Measurements from ENCODE around the gene SUGCT. TPM values are rescaled to one million over a fixed set of nuclear protein-coding genes. Genes with fewer than 3 reads are reported as not detected.

Gene SUGCT
- total and polyA plus RNA-seq, 10 donors, result 1.4 to 13.6 (median 2.5) TPM

DNA sequence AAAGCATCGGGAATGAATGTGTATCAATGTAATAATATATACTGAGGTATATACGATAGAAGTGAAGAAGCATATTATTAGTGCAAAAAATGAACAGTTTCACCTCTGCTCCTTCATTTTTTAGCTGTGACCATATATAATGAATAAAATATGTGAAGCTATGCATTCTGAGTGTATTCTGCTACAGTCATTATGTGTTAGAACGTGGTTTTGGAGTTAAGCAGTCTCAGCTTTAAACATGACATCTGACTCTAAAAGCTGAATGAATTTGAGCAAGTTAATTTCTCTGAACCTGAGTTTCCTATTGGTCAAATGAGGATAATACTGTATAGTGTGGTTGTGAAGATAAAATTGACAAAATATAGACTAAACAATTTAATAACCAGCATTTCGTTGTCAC is 358.1 kb downstream of the SUGCT start:
- no peaks in the 10 kb centered on the region for H3K4me1 ChIP-seq
- WGBS, 5 donors, result 82 to 95% (median 86%) methylated on average over 4 of the region's 4 CpGs
- intact Hi-C loops (cut with DNase I; ENCODE audit: low total_unique reads), result no loop called here
- no peaks in the 10 kb centered on the region for H3K27me3 ChIP-seq (replicated peaks in 1 of 7)
- no peak overlapping the region for H3K4me3 ChIP-seq
- peaks cover 0 to 14% (median 2%) of the 10 kb centered on the region in 8 donors for H3K9me3 ChIP-seq
- no peak overlapping the region for H3K27ac ChIP-seq
- no peak for DNase-seq
- H3K36me3 ChIP-seq, result no peaks in the 10 kb centered on the region
- TF ChIP-seq POLR2A (IDR thresholded peaks at IDR 0.05) (no peak), POLR2AphosphoS5 (IDR thresholded peaks at IDR 0.05) (no peak)

DNA sequence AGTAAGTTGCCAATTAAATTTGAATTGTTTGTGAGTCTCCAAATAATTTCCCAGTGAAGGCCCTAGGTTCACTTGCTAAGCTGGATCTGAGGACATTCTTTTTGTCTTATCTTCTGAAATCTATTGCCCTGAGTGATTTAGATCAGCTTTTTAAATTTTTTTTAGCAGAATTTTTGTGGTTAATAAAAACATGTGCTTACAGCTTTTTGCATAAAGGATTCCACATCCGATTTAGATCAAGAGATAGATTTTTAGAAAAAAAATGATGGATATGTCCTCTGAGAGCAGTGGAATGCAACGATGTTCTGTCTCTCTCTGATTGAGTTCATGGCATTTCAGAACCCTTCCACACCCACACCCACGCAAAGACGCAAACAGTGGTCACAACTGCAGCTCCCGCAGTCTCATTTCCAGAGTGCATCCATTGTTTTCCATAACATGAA is 358.8 kb downstream of the SUGCT start:
- intact Hi-C loops (cut with DNase I; ENCODE audit: low total_unique reads), result no loop called here
- Histone ChIP-seq H3K27me3 (replicated peaks in 1 of 7) (no peaks in the 10 kb centered on the region), H3K27ac (no peak overlapping the region), H3K4me1 (no peaks in the 10 kb centered on the region), H3K4me3 (no peak overlapping the region), H3K9me3 (peaks cover 0 to 10% (median 2%) of the 10 kb centered on the region in 8 donors), H3K36me3 (no peaks in the 10 kb centered on the region)
- 69 to 82% (median 75%) methylated on average over 5 of the region's 5 CpGs for WGBS, 5 donors
- no peak for DNase-seq
- TF ChIP-seq POLR2AphosphoS5 (IDR thresholded peaks at IDR 0.05) (no peak), POLR2A (IDR thresholded peaks at IDR 0.05) (no peak)
- TF ChIP-seq, protein P1, sequence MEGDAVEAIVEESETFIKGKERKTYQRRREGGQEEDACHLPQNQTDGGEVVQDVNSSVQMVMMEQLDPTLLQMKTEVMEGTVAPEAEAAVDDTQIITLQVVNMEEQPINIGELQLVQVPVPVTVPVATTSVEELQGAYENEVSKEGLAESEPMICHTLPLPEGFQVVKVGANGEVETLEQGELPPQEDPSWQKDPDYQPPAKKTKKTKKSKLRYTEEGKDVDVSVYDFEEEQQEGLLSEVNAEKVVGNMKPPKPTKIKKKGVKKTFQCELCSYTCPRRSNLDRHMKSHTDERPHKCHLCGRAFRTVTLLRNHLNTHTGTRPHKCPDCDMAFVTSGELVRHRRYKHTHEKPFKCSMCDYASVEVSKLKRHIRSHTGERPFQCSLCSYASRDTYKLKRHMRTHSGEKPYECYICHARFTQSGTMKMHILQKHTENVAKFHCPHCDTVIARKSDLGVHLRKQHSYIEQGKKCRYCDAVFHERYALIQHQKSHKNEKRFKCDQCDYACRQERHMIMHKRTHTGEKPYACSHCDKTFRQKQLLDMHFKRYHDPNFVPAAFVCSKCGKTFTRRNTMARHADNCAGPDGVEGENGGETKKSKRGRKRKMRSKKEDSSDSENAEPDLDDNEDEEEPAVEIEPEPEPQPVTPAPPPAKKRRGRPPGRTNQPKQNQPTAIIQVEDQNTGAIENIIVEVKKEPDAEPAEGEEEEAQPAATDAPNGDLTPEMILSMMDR (IDR thresholded peaks at IDR 0.05 in 8 of 11, conservative IDR thresholded peaks at IDR 0.05 in 3 of 11), result no peak

DNA sequence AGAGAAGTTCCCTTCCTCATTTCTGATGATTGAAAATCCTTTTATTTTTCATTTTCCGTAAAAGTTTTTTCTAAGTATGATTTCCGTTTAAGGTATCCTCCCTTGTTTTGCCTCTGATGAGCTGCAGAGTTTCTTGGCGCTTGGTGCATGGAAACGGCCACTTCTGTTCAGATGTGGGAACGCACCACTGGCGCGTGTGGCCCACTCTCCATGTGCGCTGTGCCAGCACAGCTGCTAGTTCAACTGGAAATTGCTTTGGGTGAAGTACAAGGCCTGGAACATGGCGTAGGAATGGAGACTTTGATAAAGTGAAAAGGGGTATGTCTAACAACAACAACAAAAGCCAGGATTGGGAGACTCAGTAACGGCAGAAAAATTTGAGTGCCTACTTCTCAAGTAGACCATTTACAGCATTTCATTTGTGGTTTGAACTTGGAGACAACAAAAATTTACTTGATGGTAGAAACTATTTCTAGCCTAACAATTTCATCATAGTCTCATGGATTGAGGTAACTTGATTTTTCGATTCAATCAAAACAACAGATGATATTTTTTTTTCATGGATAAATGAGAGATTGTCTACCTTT is 364.2 kb downstream of the SUGCT start:
- intact Hi-C loops (cut with DNase I; ENCODE audit: low total_unique reads), result no loop called here
- Histone ChIP-seq H3K9me3 (no peaks in the 10 kb centered on the region), H3K27ac (no peak overlapping the region), H3K36me3 (no peaks in the 10 kb centered on the region), H3K4me1 (no peaks in the 10 kb centered on the region), H3K27me3 (replicated peaks in 1 of 7) (no peaks in the 10 kb centered on the region), H3K4me3 (no peak overlapping the region)
- TF ChIP-seq, protein P1 (IDR thresholded peaks at IDR 0.05 in 8 of 11, conservative IDR thresholded peaks at IDR 0.05 in 3 of 11), result no peak
- no peak for TF ChIP-seq POLR2AphosphoS5 (IDR thresholded peaks at IDR 0.05)
- no peak for TF ChIP-seq POLR2A (IDR thresholded peaks at IDR 0.05)
- DNase-seq, result no peak
- WGBS, 5 donors, result 92 to 95% (median 93%) methylated on average over 11 of the region's 11 CpGs

DNA sequence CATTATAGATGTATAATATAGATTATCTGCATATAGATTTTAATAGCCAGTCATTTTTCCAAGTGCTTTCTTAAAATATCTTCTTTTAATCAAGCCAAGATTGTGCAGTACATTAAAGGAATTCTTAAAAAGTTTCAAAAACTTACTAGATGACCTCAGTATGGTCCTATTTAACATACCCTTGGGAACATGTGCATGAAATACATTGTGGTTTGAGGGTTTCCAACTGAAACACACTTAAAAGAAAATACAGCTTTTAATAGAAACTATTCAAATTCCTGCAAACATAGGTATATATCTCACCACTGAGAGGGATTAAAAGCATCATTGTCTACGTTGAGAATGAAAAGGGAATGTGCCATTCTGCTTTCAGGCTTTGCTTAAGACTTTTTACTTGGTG is 364.9 kb downstream of the SUGCT start:
- intact Hi-C loops (cut with DNase I; ENCODE audit: low total_unique reads), result no loop called here
- DNase-seq, result no peak
- 21 to 52% (median 46%) methylated on average over 1 of the region's 1 CpG for WGBS, 5 donors

More for the DNA sequence above, 364.9 kb downstream of the SUGCT start:
- Histone ChIP-seq H3K4me3 (no peak overlapping the region), H3K27ac (no peak overlapping the region), H3K4me1 (no peaks in the 10 kb centered on the region), H3K36me3 (no peaks in the 10 kb centered on the region), H3K9me3 (no peaks in the 10 kb centered on the region), H3K27me3 (replicated peaks in 1 of 7) (no peaks in the 10 kb centered on the region)
- TF ChIP-seq, protein P1 (IDR thresholded peaks at IDR 0.05 in 8 of 11, conservative IDR thresholded peaks at IDR 0.05 in 3 of 11), result no peak
- TF ChIP-seq POLR2A (IDR thresholded peaks at IDR 0.05) (no peak), POLR2AphosphoS5 (IDR thresholded peaks at IDR 0.05) (no peak)
